ENCODE data around the gene TRIM50.
A peak's percentile ranks its signal among the peaks of the same experiment; 100 is the strongest.
"Not testable (repeated sequence)": the region's sequence is repeated elsewhere in the genome, so short reads cannot be mapped to it uniquely, and the experiment has no call there.

DNA sequence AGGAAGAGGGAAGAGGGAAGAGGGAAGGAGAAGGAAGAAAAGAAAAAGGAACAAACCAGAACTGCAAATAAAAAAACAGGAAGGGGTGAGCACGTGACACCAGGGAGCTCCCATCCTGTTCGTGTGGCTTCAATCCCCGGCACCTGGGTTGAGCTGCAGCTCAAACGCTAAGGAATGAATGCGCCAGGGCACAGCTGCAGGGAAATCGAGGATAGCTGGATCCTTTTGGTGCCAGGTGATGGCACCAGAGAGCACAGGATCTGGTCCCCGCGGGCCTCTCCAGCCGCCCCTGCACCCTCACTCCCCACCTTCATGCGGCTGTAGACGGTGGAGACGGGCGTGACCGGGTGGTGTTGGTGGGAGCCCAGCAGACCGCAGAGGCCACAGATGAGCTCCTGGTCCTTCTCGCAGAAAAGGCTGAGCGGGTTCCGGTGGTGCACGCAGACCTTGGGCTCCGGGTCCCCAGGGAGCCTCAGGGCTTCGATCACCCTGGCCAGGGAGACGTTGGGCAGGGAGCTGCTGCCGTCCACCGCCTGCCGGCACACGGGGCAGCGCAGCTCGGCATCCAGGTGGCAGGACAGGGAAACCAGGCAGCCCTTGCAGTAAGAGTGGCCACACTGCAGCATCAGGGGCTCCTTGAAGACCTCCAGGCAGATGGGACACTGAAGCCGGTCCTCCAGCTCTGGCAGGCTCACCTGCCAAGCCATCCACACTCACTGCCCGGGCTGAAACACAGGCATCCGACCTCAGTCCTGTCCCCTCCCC, 3.6 kb downstream of the TRIM50 start:
- peak; percentile 86 for TF ChIP-seq CTCF (IDR thresholded peaks at IDR 0.05)
- not testable (repeated sequence) for TF ChIP-seq ZFX (IDR thresholded peaks at IDR 0.05; ENCODE audit: borderline replicate concordance)
